Measurements from ENCODE around the gene CFAP251. TPM values are rescaled to one million over a fixed set of nuclear protein-coding genes. Genes with fewer than 3 reads are reported as not detected.
"Not testable (repeated sequence)": the region's sequence is repeated elsewhere in the genome, so short reads cannot be mapped to it uniquely, and the experiment has no call there.

CFAP251 gene
- total RNA-seq, 1 donor from 2014 or later = 0.92 TPM

GRCh38 chr12:121883315-121883660, 35.1 kb upstream of the CFAP251 start:
- TF ChIP-seq EZH2 (IDR thresholded peaks at IDR 0.05) (no peak), CTCF (IDR thresholded peaks at IDR 0.05) (no peak), EZH2phosphoT487 (IDR thresholded peaks at IDR 0.05) (no peak)
- Histone ChIP-seq H4K20me1 (ENCODE audit: low read depth) (no peaks in the 10 kb centered on the region), H3K79me2 (ENCODE audit: low read depth) (no peaks in the 10 kb centered on the region), H3K27me3 (peaks cover 3% of the 10 kb centered on the region), H3K9ac (no peak overlapping the region), H3K4me3 (peak overlapping the region; percentile 13), H2AFZ (replicated peaks) (peak overlapping the region; percentile 76), H3K27ac (no peak overlapping the region), H3K4me1 (peaks cover 9% of the 10 kb centered on the region), H3K9me3 (ENCODE audit: low read depth) (no peaks in the 10 kb centered on the region), H3K4me2 (peak overlapping the region; percentile 61), H3K36me3 (no peaks in the 10 kb centered on the region), H3F3A (ENCODE audit: low read depth) (peaks cover 19% of the 10 kb centered on the region)
- no peaks in the 10 kb centered on the region for H3K9me3 Mint-ChIP-seq
- no peak overlapping the region for H3K27ac Mint-ChIP-seq
- no peaks in the 10 kb centered on the region for H3K36me3 Mint-ChIP-seq
- H3K4me1 Mint-ChIP-seq = peaks cover 15% of the 10 kb centered on the region
- DNase-seq (ENCODE audit: low spot score) = peak; percentile 56
- H3K27me3 Mint-ChIP-seq (ENCODE audit: insufficient read depth, low read depth) = peaks cover 2% of the 10 kb centered on the region
- H3K4me3 Mint-ChIP-seq = no peak overlapping the region

- not testable (repeated sequence) for H3K27me3 Mint-ChIP-seq (ENCODE audit: insufficient read depth, low read depth); H2AFZ ChIP-seq (replicated peaks); H3K4me2 ChIP-seq; H3K27me3 ChIP-seq; H3K9ac ChIP-seq; H3K27ac ChIP-seq; H3K9me3 ChIP-seq (ENCODE audit: low read depth); H3K4me3 ChIP-seq; H3K27ac Mint-ChIP-seq; H3K9me3 Mint-ChIP-seq; DNase-seq (ENCODE audit: low spot score); H3K36me3 ChIP-seq; H3K4me3 Mint-ChIP-seq; H3K36me3 Mint-ChIP-seq
- Histone ChIP-seq H4K20me1 (ENCODE audit: low read depth) (peaks cover 10% of the 10 kb centered on the region), H3F3A (ENCODE audit: low read depth) (peaks cover 31% of the 10 kb centered on the region), H3K4me1 (peaks cover 17% of the 10 kb centered on the region), H3K79me2 (ENCODE audit: low read depth) (peaks cover 11% of the 10 kb centered on the region)
- H3K4me1 Mint-ChIP-seq = peaks cover 30% of the 10 kb centered on the region
Measured at GRCh38 chr12:121885129-121885528, 33.3 kb upstream of the CFAP251 start.

GRCh38 chr12:121888083-121888477, 30.3 kb upstream of the CFAP251 start:
- Mint-ChIP-seq H3K4me3 (peak overlapping the region; percentile 97), H3K4me1 (peaks cover 31% of the 10 kb centered on the region), H3K27ac (peak overlapping the region; percentile 78), H3K36me3 (no peaks in the 10 kb centered on the region), H3K27me3 (ENCODE audit: insufficient read depth, low read depth) (peaks cover 4% of the 10 kb centered on the region), H3K9me3 (no peaks in the 10 kb centered on the region)
- Histone ChIP-seq H3K9ac (no peak overlapping the region), H3K4me1 (peaks cover 17% of the 10 kb centered on the region), H3F3A (ENCODE audit: low read depth) (peaks cover 31% of the 10 kb centered on the region), H4K20me1 (ENCODE audit: low read depth) (peaks cover 10% of the 10 kb centered on the region), H3K9me3 (ENCODE audit: low read depth) (no peaks in the 10 kb centered on the region), H3K79me2 (ENCODE audit: low read depth) (peaks cover 31% of the 10 kb centered on the region), H3K27ac (no peak overlapping the region), H3K4me2 (peak overlapping the region; percentile 96), H3K4me3 (peak overlapping the region; percentile 81), H3K36me3 (no peaks in the 10 kb centered on the region), H2AFZ (replicated peaks) (no peak overlapping the region), H3K27me3 (peaks cover 3% of the 10 kb centered on the region)
- no peak for DNase-seq (ENCODE audit: low spot score)
- peak; percentile 46 for TF ChIP-seq CTCF (IDR thresholded peaks at IDR 0.05)
- TF ChIP-seq EZH2 (IDR thresholded peaks at IDR 0.05) = no peak
- no peak for TF ChIP-seq EZH2phosphoT487 (IDR thresholded peaks at IDR 0.05)

DNA sequence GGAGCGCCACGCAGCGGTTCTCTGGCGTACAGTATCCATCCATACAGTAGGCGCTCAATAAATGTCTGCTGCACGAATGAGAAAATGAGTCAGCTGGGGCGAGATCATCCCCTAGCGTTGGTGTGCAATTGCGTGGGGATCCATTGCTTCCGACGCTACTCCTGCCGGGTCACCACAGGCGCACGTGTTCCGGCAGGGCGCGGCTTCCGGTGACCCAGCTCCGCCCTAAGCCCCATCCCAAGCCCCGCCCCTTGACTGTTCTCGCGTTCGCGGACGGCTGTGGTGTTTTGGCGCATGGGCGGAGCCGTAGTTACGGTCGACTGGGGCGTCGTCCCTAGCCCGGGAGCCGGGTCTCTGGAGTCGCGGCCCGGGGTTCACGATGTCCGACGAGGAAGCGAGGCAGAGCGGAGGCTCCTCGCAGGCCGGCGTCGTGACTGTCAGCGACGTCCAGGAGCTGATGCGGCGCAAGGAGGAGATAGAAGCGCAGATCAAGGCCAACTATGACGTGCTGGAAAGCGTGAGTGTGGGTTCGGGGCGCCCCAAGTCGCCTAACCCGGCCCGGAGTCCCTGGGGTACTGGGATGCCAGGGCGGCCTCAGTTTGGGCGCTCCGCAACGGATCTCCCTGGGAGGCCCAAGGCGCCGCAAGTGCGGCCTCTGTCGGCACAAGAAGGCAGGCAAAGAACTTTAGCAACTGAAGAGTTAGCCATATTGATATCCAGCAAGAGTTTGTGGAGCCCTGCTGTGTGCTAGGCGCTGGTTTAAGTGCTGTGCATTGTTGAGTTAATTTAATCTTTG, 29.7 kb upstream of the CFAP251 start, which contains the start of gene PSMD9:
TSS of gene PSMD9 (plus strand) at position 313 of the 796 bp plus-strand sequence. CDS start at position 380, 67 bp downstream.
- H3K36me3 Mint-ChIP-seq = no peaks in the 10 kb centered on the region
- Histone ChIP-seq H3K4me1 (peaks cover 12% of the 10 kb centered on the region), H3K4me3 (peak within 1 kb of the TSS; percentile 81), H3K9me3 (ENCODE audit: low read depth) (no peaks in the 10 kb centered on the region), H3K27me3 (peaks cover 3% of the 10 kb centered on the region), H3K9ac (peak within 1 kb of the TSS; percentile 64), H2AFZ (replicated peaks) (peak within 1 kb of the TSS; percentile 89), H3K36me3 (no peaks in the 10 kb centered on the region), H3K4me2 (peak within 1 kb of the TSS; percentile 96), H4K20me1 (ENCODE audit: low read depth) (peaks cover 15% of the 10 kb centered on the region), H3F3A (ENCODE audit: low read depth) (peaks cover 26% of the 10 kb centered on the region), H3K27ac (peak within 1 kb of the TSS; percentile 85), H3K79me2 (ENCODE audit: low read depth) (peaks cover 34% of the 10 kb centered on the region)
- TF ChIP-seq EZH2 (IDR thresholded peaks at IDR 0.05) = peak; percentile 26
- peak; percentile 69 for TF ChIP-seq CTCF (IDR thresholded peaks at IDR 0.05)
- TF ChIP-seq EZH2phosphoT487 (IDR thresholded peaks at IDR 0.05) = no peak
- H3K27me3 Mint-ChIP-seq (ENCODE audit: insufficient read depth, low read depth) = peaks cover 4% of the 10 kb centered on the region
- H3K27ac Mint-ChIP-seq = peak within 1 kb of the TSS; percentile 98
- no peaks in the 10 kb centered on the region for H3K9me3 Mint-ChIP-seq
- DNase-seq (ENCODE audit: low spot score) = peak; percentile 98
- H3K4me1 Mint-ChIP-seq = peaks cover 29% of the 10 kb centered on the region
- H3K4me3 Mint-ChIP-seq = peak within 1 kb of the TSS; percentile 97
